ENCODE data around the gene WNK2.

The WNK2 gene

GRCh38 chr9:93187047-93187446, 3.1 kb downstream of the WNK2 start:
- TF ChIP-seq ZFX (IDR thresholded peaks at IDR 0.05): no peak
- no peak for TF ChIP-seq CTCF (conservative IDR thresholded peaks at IDR 0.05)
- H3K27ac ChIP-seq: no peak overlapping the region

- TF ChIP-seq ZFX (IDR thresholded peaks at IDR 0.05) (no peak), CTCF (conservative IDR thresholded peaks at IDR 0.05) (no peak)
- no peak overlapping the region for H3K27ac ChIP-seq
Observed at GRCh38 chr9:93187574-93187973, 3.6 kb downstream of the WNK2 start.

- H3K27ac ChIP-seq: no peak overlapping the region
- no peak for TF ChIP-seq CTCF (conservative IDR thresholded peaks at IDR 0.05)
- TF ChIP-seq ZFX (IDR thresholded peaks at IDR 0.05): no peak
Observed at GRCh38 chr9:93188426-93189368, 4.8 kb downstream of the WNK2 start.

GRCh38 chr9:93189369-93190132, 5.6 kb downstream of the WNK2 start:
- TF ChIP-seq ZFX (IDR thresholded peaks at IDR 0.05): no peak
- TF ChIP-seq CTCF (conservative IDR thresholded peaks at IDR 0.05): no peak
- no peak overlapping the region for H3K27ac ChIP-seq

GRCh38 chr9:93190133-93190525, 6.2 kb downstream of the WNK2 start:
- no peak for TF ChIP-seq ZFX (IDR thresholded peaks at IDR 0.05)
- no peak for TF ChIP-seq CTCF (conservative IDR thresholded peaks at IDR 0.05)
- H3K27ac ChIP-seq: no peak overlapping the region

- TF ChIP-seq CTCF (conservative IDR thresholded peaks at IDR 0.05): no peak
- TF ChIP-seq ZFX (IDR thresholded peaks at IDR 0.05): no peak
- no peak overlapping the region for H3K27ac ChIP-seq
Observed at GRCh38 chr9:93190656-93191353, 6.9 kb downstream of the WNK2 start.

All from C4-2B (cell line).